Heart left ventricle (tissue), 16 donors: ENCODE data around the gene HMG20B. TPM values are rescaled to one million over a fixed set of nuclear protein-coding genes. Genes with fewer than 3 reads are reported as not detected.
A peak's percentile ranks its signal among the peaks of the same experiment; 100 is the strongest.

ENCODE experiments used
- ATAC-seq, 4 donors: fragments of 200-7000 bp; cut with Tn5 transposase; one replicate each; pipeline ENCODE4 v1.9.1; 2020 to 2022; ENCODE audit warnings: moderate library complexity in 4 of 4, mild to moderate bottlenecking in 3 of 4, moderate number of reproducible peaks in 1 of 4
- DNase-seq, 5 donors: peaks; one replicate each; pipeline ENCODE4 v3.0.0-alpha.2; 2020
- H3K27ac ChIP-seq, 12 donors: fragments of 200-600 bp; sonication (generic) in 4 of 12; one replicate each; pipeline versions ENCODE4 v1.5.0 to v1.8.0; 2016 to 2022; ENCODE audit warnings: mild to moderate bottlenecking in 2 of 12
- H3K27me3 ChIP-seq, 9 donors: fragments of 200-600 bp; sonication (generic) in 2 of 9; one replicate each; pipeline versions ENCODE4 v1.5.1 to v1.8.0; 2016 to 2022; ENCODE audit warnings: mild to moderate bottlenecking in 3 of 9
- H3K36me3 ChIP-seq, 9 donors: fragments of 200-600 bp; sonication (generic) in 2 of 9; one replicate each; pipeline versions ENCODE4 v1.5.0 to v1.8.0; 2018 to 2022; ENCODE audit warnings: mild to moderate bottlenecking in 2 of 9
- H3K4me1 ChIP-seq, 12 donors: fragments of 200-600 bp; sonication (generic) in 4 of 12; one replicate each; pipeline versions ENCODE4 v1.5.0 to v1.8.0; 2016 to 2022; ENCODE audit warnings: mild to moderate bottlenecking in 3 of 12
- H3K4me3 ChIP-seq, 12 donors: fragments of 200-600 bp; sonication (generic) in 4 of 12; one replicate each; pipeline versions ENCODE4 v1.5.0 to v1.8.0; 2017 to 2022; ENCODE audit warnings: mild to moderate bottlenecking in 9 of 12, moderate library complexity in 4 of 12
- H3K9me3 ChIP-seq, 12 donors: fragments of 200-600 bp; sonication (generic) in 4 of 12; one replicate each; pipeline versions ENCODE4 v1.5.0 to v1.8.0; 2016 to 2022; ENCODE audit warnings: mild to moderate bottlenecking in 1 of 12
- POLR2A ChIP-seq, 2 donors: fragments of 450-650 bp; IDR thresholded peaks; one replicate each; pipeline ENCODE4 v1.6.1; 2017; ENCODE audit warnings: antibody characterized with exemption in 2 of 2, mild to moderate bottlenecking in 2 of 2, moderate library complexity in 2 of 2
- WGBS, 4 donors: extraction: QIAGEN DNeasy Blood & Tissue Kit in 2 of 4; methylation state at CpG; one replicate each; pipeline versions ENCODE4 v1.1.5 to v1.1.7; 2013 to 2018; 5-methylcytosine and 5-hydroxymethylcytosine counted together
- intact Hi-C, 10 donors: fragments of 100-400 bp; cut with DNase I; formaldehyde crosslinking; loops; one replicate each; pipeline versions ENCODE4 v1.11.1 to v1.14.2; 2022
- polyA plus RNA-seq, 2 donors: library from polyadenylated mRNA; stranded (reverse); fragments of 200-250 nt; gene quantifications; one replicate each; pipeline ENCODE4 v1.2.3, GENCODE V29; 2013
- total RNA-seq, 9 donors: library from RNA; depleted of rRNA in 2 of 9; stranded (reverse); fragments of >200 nt in 2 of 9; fragmentation: NEBNext Ultra II Directional in 3 of 9; extraction: Animal tissue kit (Norgen Biotek cat#: 25700) in 3 of 9; gene quantifications; one replicate each; pipeline versions ENCODE4 v1.1.0 to v1.2.4, GENCODE V29; 2016 to 2023
- TF ChIP-seq, protein P1 (sequence below), 12 donors: fragments of 200-600 bp; sonication (generic) in 4 of 12; IDR thresholded peaks; one replicate each; pipeline versions ENCODE4 v1.5.0 to v1.8.0; 2018 to 2022; ENCODE audit warnings: antibody characterized with exemption in 12 of 12, mild to moderate bottlenecking in 5 of 12
- donor health status: ischemic (EF 13 %, LVEDD 7.1; RV severe dilation, severe dysfunction).
- donor health status: healthy with polysubstance abuse.
- donor health status: DM: no; HTN: yes; CAD: no.
- donor health status: DM: no; HTN: no; CAD: no.
- donor health status: ischemic (EF 25% LVEDD 6.9; RV normal size, moderate dysfunction).
- donor health status: ischemic (EF 25% LVEDD 5.7; RV mildly dilated, moderate dysfunction).
- donor health status: healthy.
- donor health status: DM: yes; HTN: yes; CAD: no.
- donor health status: ischemic (EF 35%, LVEDD 5.7; RV mildly dilated, moderate dysfunction).
- donor health status: nonischemic (EF 11% LVEDD 7.7; RV severe dilation, severe dysfunction).
- donor health status: DM: yes; HTN: yes; CAD: no.
- donor health status: PGD.
- donor health status: ischemic (EF 29% LVEDD 5.4; RV normal size, mild dysfunction).
- donor health status: nonischemic (EF 23%, LVEDD 6.1; RV moderate dilation, normal function).

HMG20B gene
- total and polyA plus RNA-seq, 11 donors, result 24.8 to 68.6 (median 42.1) TPM

GRCh38 chr19:3607303-3608078, 34.7 kb downstream of the HMG20B start:
- 25 to 41% (median 30%) methylated on average over 22 of the region's 22 CpGs for WGBS, 4 donors
- peak; percentile 62 to 89 (median 64) for ATAC-seq
- TF ChIP-seq, protein P1, sequence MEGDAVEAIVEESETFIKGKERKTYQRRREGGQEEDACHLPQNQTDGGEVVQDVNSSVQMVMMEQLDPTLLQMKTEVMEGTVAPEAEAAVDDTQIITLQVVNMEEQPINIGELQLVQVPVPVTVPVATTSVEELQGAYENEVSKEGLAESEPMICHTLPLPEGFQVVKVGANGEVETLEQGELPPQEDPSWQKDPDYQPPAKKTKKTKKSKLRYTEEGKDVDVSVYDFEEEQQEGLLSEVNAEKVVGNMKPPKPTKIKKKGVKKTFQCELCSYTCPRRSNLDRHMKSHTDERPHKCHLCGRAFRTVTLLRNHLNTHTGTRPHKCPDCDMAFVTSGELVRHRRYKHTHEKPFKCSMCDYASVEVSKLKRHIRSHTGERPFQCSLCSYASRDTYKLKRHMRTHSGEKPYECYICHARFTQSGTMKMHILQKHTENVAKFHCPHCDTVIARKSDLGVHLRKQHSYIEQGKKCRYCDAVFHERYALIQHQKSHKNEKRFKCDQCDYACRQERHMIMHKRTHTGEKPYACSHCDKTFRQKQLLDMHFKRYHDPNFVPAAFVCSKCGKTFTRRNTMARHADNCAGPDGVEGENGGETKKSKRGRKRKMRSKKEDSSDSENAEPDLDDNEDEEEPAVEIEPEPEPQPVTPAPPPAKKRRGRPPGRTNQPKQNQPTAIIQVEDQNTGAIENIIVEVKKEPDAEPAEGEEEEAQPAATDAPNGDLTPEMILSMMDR (IDR thresholded peaks at IDR 0.05), result no peak
- TF ChIP-seq POLR2A (IDR thresholded peaks at IDR 0.05), result peak in 1 of 2 donors; percentile 36
- Histone ChIP-seq H3K36me3 (peaks cover 0 to 20% (median 11%) of the 10 kb centered on the region in 9 donors), H3K27me3 (peaks cover 0 to 11% (median 0%) of the 10 kb centered on the region in 9 donors), H3K27ac (peak overlapping the region; percentile 64 to 97 (median 88)), H3K9me3 (no peaks in the 10 kb centered on the region), H3K4me1 (peaks cover 8 to 58% (median 38%) of the 10 kb centered on the region in 12 donors), H3K4me3 (peak overlapping the region; percentile 42 to 84 (median 61))
- intact Hi-C loops, result no loop called here
- DNase-seq, result peak in 4 of 5 donors; percentile 76 to 85 (median 84)

DNA sequence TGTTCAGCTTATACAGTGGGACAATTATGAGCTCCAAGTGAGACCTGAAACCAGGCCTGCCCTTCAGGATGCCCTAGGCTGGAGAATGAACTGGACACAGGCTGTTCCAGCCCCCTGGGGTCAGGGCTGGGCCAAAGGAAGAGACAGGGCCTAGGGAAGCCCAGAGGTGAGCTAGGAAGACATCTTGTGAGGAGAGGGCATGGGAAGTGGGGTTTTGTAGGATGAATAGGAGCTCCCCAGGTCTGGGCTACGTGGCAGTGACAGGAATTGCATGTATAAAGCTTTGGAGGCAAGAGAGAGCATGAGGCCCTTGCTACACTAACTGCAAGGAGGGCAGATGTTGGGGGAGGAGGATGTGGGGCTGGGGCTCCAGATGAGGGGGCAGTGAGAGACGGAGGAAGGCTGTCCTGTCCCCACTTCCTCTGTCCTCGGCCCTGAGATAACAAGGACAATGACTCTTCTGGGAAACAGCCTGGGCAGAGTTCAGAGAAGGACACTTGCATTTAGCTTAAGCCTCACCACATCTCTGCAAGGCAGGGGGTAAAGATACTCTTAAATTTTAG, 35.4 kb downstream of the HMG20B start:
- peaks cover 0 to 11% (median 0%) of the 10 kb centered on the region in 9 donors for H3K27me3 ChIP-seq
- TF ChIP-seq POLR2A (IDR thresholded peaks at IDR 0.05), result no peak
- TF ChIP-seq, protein P1 (IDR thresholded peaks at IDR 0.05), result no peak
- 31 to 46% (median 40%) methylated on average over 3 of the region's 3 CpGs for WGBS, 4 donors
- peak overlapping the region; percentile 64 to 97 (median 87) for H3K27ac ChIP-seq
- intact Hi-C loops, result no loop called here
- ATAC-seq, result peak in 1 of 4 donors; percentile 20
- peaks cover 8 to 58% (median 38%) of the 10 kb centered on the region in 12 donors for H3K4me1 ChIP-seq
- no peak for DNase-seq
- peaks cover 0 to 26% (median 15%) of the 10 kb centered on the region in 9 donors for H3K36me3 ChIP-seq
- no peaks in the 10 kb centered on the region for H3K9me3 ChIP-seq
- H3K4me3 ChIP-seq, result peak overlapping the region in 4 of 12 donors; percentile 53 to 76 (median 64)

DNA sequence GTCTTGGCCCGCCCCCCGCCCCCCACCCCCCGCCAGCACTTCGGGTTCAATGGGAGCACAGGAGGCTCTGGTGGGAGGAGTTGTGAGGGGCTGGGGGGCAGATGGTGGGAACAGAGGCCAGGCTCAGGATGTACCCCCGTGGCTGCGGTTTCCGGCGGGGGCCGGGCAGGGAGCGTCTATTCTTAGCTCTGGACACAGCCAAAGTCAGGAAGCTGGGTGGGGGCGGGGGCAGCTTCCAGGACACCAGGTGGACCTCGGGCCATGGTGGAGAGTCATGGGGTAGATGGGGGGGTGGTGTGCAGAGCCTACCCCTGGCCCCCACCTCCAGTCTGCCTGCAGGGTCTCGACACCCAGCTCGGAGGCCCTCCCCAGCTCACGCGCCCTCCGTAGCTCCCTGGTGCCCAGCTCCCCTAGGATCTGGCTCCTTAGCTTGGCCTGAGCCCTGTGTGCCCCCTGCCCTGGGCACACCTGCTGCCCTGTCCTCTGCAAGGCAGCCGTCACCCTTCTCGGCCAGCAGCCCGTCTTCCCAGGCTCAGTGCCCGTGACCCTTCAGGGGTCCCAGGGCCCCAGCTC, 36.1 kb downstream of the HMG20B start:
- peak in 4 of 5 donors; percentile 69 to 74 (median 72) for DNase-seq
- H3K4me1 ChIP-seq, result peaks cover 5 to 58% (median 38%) of the 10 kb centered on the region in 12 donors

More for the DNA sequence above, 36.1 kb downstream of the HMG20B start:
- Histone ChIP-seq H3K27ac (peak overlapping the region; percentile 64 to 97 (median 87)), H3K9me3 (no peaks in the 10 kb centered on the region), H3K4me3 (no peak overlapping the region), H3K36me3 (peaks cover 0 to 32% (median 18%) of the 10 kb centered on the region in 9 donors), H3K27me3 (peaks cover 0 to 11% (median 0%) of the 10 kb centered on the region in 9 donors)
- 36 to 50% (median 42%) methylated on average over 10 to 21 of the region's 21 CpGs for WGBS, 4 donors
- intact Hi-C loops, result no loop called here
- TF ChIP-seq, protein P1 (IDR thresholded peaks at IDR 0.05), result no peak
- TF ChIP-seq POLR2A (IDR thresholded peaks at IDR 0.05), result no peak
- ATAC-seq, result peak; percentile 25 to 65 (median 31)
